Neural cell (in vitro differentiated cells): ENCODE data around the gene BCAP29. TPM values are rescaled to one million over a fixed set of nuclear protein-coding genes. Genes with fewer than 3 reads are reported as not detected.

Experiments used
- H2AFZ ChIP-seq: fragments of 200-600, 300-800 bp; sonication (generic), shearing (Covaris generic); 2 replicates; pipeline ENCODE4 v1.6.0; 2014; ENCODE audit warnings: low read depth, mild to moderate bottlenecking, antibody characterized with exemption, low read length, moderate library complexity
- H3F3A ChIP-seq: fragments of 200-600 bp; shearing (Covaris generic); 2 replicates; pipeline ENCODE4 v1.6.1; 2016; ENCODE audit warnings: mild to moderate bottlenecking, moderate library complexity, mixed read lengths, antibody characterized with exemption, low read length; ENCODE audit not compliant: insufficient read depth, poor library complexity, severe bottlenecking
- H3K27ac ChIP-seq: fragments of 200-600, 300-800 bp; sonication (generic), shearing (Covaris generic); 2 replicates; pipeline ENCODE4 v1.5.1; 2014; ENCODE audit warnings: mild to moderate bottlenecking, low read length, moderate library complexity
- H3K27me3 ChIP-seq: fragments of 300-800, 200-600 bp; sonication (generic), shearing (Covaris generic); 2 replicates; pipeline ENCODE4 v1.6.0; 2014; ENCODE audit warnings: mild to moderate bottlenecking, low read depth, low read length, moderate library complexity; ENCODE audit not compliant: insufficient read depth
- H3K36me3 ChIP-seq: fragments of 300-800, 200-600 bp; sonication (generic), shearing (Covaris generic); 2 replicates; pipeline ENCODE4 v1.5.1; 2014; ENCODE audit warnings: mild to moderate bottlenecking, antibody characterized with exemption, low read length, moderate library complexity; ENCODE audit not compliant: insufficient read depth
- H3K4me2 ChIP-seq: fragments of 300-800, 200-600 bp; sonication (generic), shearing (Covaris generic); 2 replicates; pipeline ENCODE4 v1.6.0; 2014; ENCODE audit warnings: mild to moderate bottlenecking, low read length
- H3K4me3 ChIP-seq: fragments of 300-800, 200-600 bp; sonication (generic), shearing (Covaris generic); 2 replicates; pipeline ENCODE4 v1.5.1; 2014; ENCODE audit warnings: mild to moderate bottlenecking, low read length, moderate library complexity
- H3K79me2 ChIP-seq: fragments of 200-600 bp; shearing (Covaris generic); replicated peaks from 2 replicates; pipeline ENCODE4 v1.6.0; 2014; ENCODE audit warnings: mild to moderate bottlenecking, low read length, moderate library complexity; ENCODE audit not compliant: insufficient read depth
- H3K9ac ChIP-seq: fragments of 300-800, 200-600 bp; sonication (generic), shearing (Covaris generic); 2 replicates; pipeline ENCODE4 v1.6.1; 2016; ENCODE audit warnings: mild to moderate bottlenecking, low read length, mixed read lengths
- H3K9me2 ChIP-seq: fragments of 200-600 bp; shearing (Covaris generic); 2 replicates; pipeline ENCODE4 v1.6.1; 2016; ENCODE audit warnings: mild to moderate bottlenecking, low read length, mixed read lengths; ENCODE audit not compliant: insufficient read depth
- H3K9me3 ChIP-seq: fragments of 200-600, 300-800 bp; sonication (generic), shearing (Covaris generic); 2 replicates; pipeline ENCODE4 v1.6.1; 2016; ENCODE audit warnings: mild to moderate bottlenecking, mixed run types, low read length, moderate library complexity, mixed read lengths
- H4K20me1 ChIP-seq: fragments of 200-600 bp; shearing (Covaris generic); 2 replicates; pipeline ENCODE4 v1.6.1; 2016; ENCODE audit warnings: mild to moderate bottlenecking, mixed run types; ENCODE audit not compliant: insufficient read depth
- CTCF ChIP-seq: fragments of 450-650 bp; IDR thresholded peaks from 2 replicates; pipeline ENCODE4 v1.5.1; 2014; ENCODE audit warnings: antibody characterized with exemption, mild to moderate bottlenecking, moderate library complexity; ENCODE audit not compliant: poor library complexity, severe bottlenecking
- EP300 ChIP-seq: fragments of 450-650 bp; conservative IDR thresholded peaks from 2 replicates; pipeline ENCODE4 v1.6.1; 2014; ENCODE audit warnings: antibody characterized with exemption, mild to moderate bottlenecking, moderate library complexity; ENCODE audit not compliant: poor library complexity, severe bottlenecking
- EZH2 ChIP-seq: fragments of 200-600, 300-800 bp; shearing (Covaris generic), sonication (generic); IDR thresholded peaks from 2 replicates; pipeline ENCODE4 v1.6.1; 2014; ENCODE audit warnings: antibody characterized with exemption, low read length, borderline replicate concordance, mild to moderate bottlenecking; ENCODE audit not compliant: insufficient read depth, poor library complexity, severe bottlenecking
- MXI1 ChIP-seq: fragments of 450-650 bp; conservative IDR thresholded peaks from 2 replicates; pipeline ENCODE4 v1.6.1; 2014; ENCODE audit warnings: antibody characterized with exemption, mild to moderate bottlenecking; ENCODE audit not compliant: poor library complexity, severe bottlenecking
- POLR2AphosphoS5 ChIP-seq: IDR thresholded peaks from 2 replicates; pipeline ENCODE4 v1.6.1; 2012
- RAD21 ChIP-seq: fragments of 450-650 bp; conservative IDR thresholded peaks from 2 replicates; pipeline ENCODE4 v1.6.1; 2014; ENCODE audit warnings: antibody characterized with exemption, mild to moderate bottlenecking, moderate library complexity
- REST ChIP-seq: IDR thresholded peaks from 2 replicates; pipeline ENCODE4 v1.6.1; 2012; ENCODE audit warnings: borderline replicate concordance
- SMC3 ChIP-seq: fragments of 450-650 bp; conservative IDR thresholded peaks from 2 replicates; pipeline ENCODE4 v1.6.1; 2014; ENCODE audit warnings: antibody characterized with exemption, mild to moderate bottlenecking, moderate library complexity; ENCODE audit not compliant: poor library complexity
- TAF1 ChIP-seq: IDR thresholded peaks from 2 replicates; pipeline ENCODE4 v1.6.1; 2012; ENCODE audit warnings: low read depth
- polyA plus RNA-seq: library from polyadenylated mRNA; depleted of rRNA; stranded (reverse); fragments of >200 nt; gene quantifications from 2 replicates; pipeline ENCODE4 v1.2.3, GENCODE V29; 2014

Gene BCAP29
- polyA plus RNA-seq, 1 donor from 2014 or later: 51.5 TPM

GRCh38 chr7:107613948-107614347 lies 33.9 kb downstream of the BCAP29 start:
- H3K36me3 ChIP-seq: no peaks in the 10 kb centered on the region
- H2AFZ ChIP-seq: no peak overlapping the region
- H3K27me3 ChIP-seq: no peaks in the 10 kb centered on the region
- no peak overlapping the region for H3K4me3 ChIP-seq
- H3K9me2 ChIP-seq: no peaks in the 10 kb centered on the region
- no peak overlapping the region for H3K27ac ChIP-seq
- H3K9ac ChIP-seq: no peak overlapping the region
- no peaks in the 10 kb centered on the region for H4K20me1 ChIP-seq
- no peaks in the 10 kb centered on the region for H3K9me3 ChIP-seq
- H3F3A ChIP-seq: no peaks in the 10 kb centered on the region
- H3K4me2 ChIP-seq: no peak overlapping the region
- TF ChIP-seq POLR2AphosphoS5: no peak
- TF ChIP-seq REST: no peak
- TF ChIP-seq EZH2: no peak
- TF ChIP-seq CTCF: no peak
- no peak for TF ChIP-seq RAD21
- TF ChIP-seq SMC3: no peak
- no peak for TF ChIP-seq TAF1
- no peak for TF ChIP-seq EP300
- no peak for TF ChIP-seq MXI1
- no peaks in the 10 kb centered on the region for H3K79me2 ChIP-seq

- no peak overlapping the region for H3K4me3 ChIP-seq
- no peaks in the 10 kb centered on the region for H3K79me2 ChIP-seq
- no peak overlapping the region for H3K27ac ChIP-seq
- H4K20me1 ChIP-seq: no peaks in the 10 kb centered on the region
- TF ChIP-seq EZH2 (no peak), TAF1 (no peak), EP300 (no peak), SMC3 (no peak), POLR2AphosphoS5 (no peak), MXI1 (no peak), RAD21 (no peak), REST (no peak), CTCF (no peak)
- H3K9me3 ChIP-seq: no peaks in the 10 kb centered on the region
- H3K4me2 ChIP-seq: no peak overlapping the region
- H3K27me3 ChIP-seq: no peaks in the 10 kb centered on the region
- H3K36me3 ChIP-seq: no peaks in the 10 kb centered on the region
- no peaks in the 10 kb centered on the region for H3F3A ChIP-seq
- no peak overlapping the region for H3K9ac ChIP-seq
- no peaks in the 10 kb centered on the region for H3K9me2 ChIP-seq
- no peak overlapping the region for H2AFZ ChIP-seq
Observed at GRCh38 chr7:107614425-107614824, 34.4 kb downstream of the BCAP29 start.
